ENCODE data around the gene LMLN.

- no peak for TF ChIP-seq IRF2 (CRISPR knock-in tag; IDR thresholded peaks at IDR 0.05)
- no peak for TF ChIP-seq CTCF (CRISPR knock-in tag; IDR thresholded peaks at IDR 0.05)
- TF ChIP-seq ZNF549 (CRISPR knock-in tag; IDR thresholded peaks at IDR 0.05) = no peak
- TF ChIP-seq KDM6A (CRISPR knock-in tag; IDR thresholded peaks at IDR 0.05; ENCODE audit: low read depth) = no peak
- no peak for TF ChIP-seq CHCHD3 (CRISPR knock-in tag; IDR thresholded peaks at IDR 0.05)
- TF ChIP-seq POLR2A (IDR thresholded peaks at IDR 0.05; ENCODE audit: insufficient read depth in 1 of 2, low read depth in 2 of 2, low read length in 2 of 2) = no peak
- TF ChIP-seq ZNF670 (CRISPR knock-in tag; IDR thresholded peaks at IDR 0.05; ENCODE audit: borderline replicate concordance) = no peak
- TF ChIP-seq ATF1 (CRISPR knock-in tag; IDR thresholded peaks at IDR 0.05) = no peak
These were observed 116.8 kb downstream of the LMLN start for GRCh38 chr3:198076722-198077308.

Measured in HepG2 (cell line).